ENCODE measurements around the gene THEMIS.

Gene THEMIS, protein sequence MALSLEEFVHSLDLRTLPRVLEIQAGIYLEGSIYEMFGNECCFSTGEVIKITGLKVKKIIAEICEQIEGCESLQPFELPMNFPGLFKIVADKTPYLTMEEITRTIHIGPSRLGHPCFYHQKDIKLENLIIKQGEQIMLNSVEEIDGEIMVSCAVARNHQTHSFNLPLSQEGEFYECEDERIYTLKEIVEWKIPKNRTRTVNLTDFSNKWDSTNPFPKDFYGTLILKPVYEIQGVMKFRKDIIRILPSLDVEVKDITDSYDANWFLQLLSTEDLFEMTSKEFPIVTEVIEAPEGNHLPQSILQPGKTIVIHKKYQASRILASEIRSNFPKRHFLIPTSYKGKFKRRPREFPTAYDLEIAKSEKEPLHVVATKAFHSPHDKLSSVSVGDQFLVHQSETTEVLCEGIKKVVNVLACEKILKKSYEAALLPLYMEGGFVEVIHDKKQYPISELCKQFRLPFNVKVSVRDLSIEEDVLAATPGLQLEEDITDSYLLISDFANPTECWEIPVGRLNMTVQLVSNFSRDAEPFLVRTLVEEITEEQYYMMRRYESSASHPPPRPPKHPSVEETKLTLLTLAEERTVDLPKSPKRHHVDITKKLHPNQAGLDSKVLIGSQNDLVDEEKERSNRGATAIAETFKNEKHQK

DNA sequence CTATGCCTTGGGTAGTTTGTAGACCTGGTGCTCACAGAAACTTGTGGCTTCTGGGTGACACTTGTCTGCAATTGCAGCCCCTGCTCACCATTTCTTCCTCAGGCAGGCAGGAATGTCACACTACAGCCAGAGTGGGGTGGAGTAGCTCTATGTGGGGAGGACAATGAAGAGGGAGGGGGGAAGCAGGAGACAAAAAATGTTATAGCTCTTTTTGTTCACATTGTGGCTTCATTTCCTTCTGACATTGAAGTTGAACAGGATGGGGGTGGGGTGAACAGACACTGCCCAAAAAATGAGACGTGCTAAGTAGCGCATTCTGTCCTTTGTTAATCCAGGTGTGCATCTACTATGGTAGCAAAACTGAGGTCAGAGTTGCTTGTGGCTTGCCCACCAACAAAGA, at the start of gene THEMIS:
THEMIS (minus strand) TSS at position 124 of the 400 bp plus-strand sequence. CDS start 126 bp downstream, outside the sequence.
- H3K4me3 ChIP-seq (ENCODE audit: control insufficient read depth, low read depth, low read length), result no peak within 1 kb of the TSS
- DNase-seq (ENCODE audit: low read depth), result no peak
- TF ChIP-seq, protein P1, sequence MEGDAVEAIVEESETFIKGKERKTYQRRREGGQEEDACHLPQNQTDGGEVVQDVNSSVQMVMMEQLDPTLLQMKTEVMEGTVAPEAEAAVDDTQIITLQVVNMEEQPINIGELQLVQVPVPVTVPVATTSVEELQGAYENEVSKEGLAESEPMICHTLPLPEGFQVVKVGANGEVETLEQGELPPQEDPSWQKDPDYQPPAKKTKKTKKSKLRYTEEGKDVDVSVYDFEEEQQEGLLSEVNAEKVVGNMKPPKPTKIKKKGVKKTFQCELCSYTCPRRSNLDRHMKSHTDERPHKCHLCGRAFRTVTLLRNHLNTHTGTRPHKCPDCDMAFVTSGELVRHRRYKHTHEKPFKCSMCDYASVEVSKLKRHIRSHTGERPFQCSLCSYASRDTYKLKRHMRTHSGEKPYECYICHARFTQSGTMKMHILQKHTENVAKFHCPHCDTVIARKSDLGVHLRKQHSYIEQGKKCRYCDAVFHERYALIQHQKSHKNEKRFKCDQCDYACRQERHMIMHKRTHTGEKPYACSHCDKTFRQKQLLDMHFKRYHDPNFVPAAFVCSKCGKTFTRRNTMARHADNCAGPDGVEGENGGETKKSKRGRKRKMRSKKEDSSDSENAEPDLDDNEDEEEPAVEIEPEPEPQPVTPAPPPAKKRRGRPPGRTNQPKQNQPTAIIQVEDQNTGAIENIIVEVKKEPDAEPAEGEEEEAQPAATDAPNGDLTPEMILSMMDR (conservative IDR thresholded peaks at IDR 0.05; ENCODE audit: control insufficient read depth, insufficient read depth, low read depth, low read length), result no peak

DNA sequence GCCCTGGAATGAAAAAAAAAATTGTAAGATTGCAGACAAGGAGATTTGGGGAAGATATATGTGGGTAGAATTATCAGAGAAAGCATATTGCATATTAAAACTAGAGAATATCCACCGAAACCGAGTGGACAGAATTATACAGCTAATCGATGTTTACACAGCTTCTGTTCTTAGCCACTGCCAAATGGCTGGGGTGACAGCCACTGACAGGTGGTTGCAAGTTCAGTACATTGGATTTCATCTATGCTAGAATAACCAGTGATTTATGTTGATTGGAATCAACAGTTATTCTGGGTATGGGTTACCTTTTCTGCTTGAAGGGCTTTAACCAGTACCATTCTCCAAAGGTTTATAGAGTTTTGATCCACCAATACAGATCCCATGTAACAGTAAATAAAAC, 48.4 kb upstream of the THEMIS start:
- H3K4me3 ChIP-seq (ENCODE audit: control insufficient read depth, low read depth, low read length), result no peak overlapping the region
- DNase-seq (ENCODE audit: low read depth), result no peak
- TF ChIP-seq, protein P1 (conservative IDR thresholded peaks at IDR 0.05; ENCODE audit: control insufficient read depth, insufficient read depth, low read depth, low read length), result no peak

DNA sequence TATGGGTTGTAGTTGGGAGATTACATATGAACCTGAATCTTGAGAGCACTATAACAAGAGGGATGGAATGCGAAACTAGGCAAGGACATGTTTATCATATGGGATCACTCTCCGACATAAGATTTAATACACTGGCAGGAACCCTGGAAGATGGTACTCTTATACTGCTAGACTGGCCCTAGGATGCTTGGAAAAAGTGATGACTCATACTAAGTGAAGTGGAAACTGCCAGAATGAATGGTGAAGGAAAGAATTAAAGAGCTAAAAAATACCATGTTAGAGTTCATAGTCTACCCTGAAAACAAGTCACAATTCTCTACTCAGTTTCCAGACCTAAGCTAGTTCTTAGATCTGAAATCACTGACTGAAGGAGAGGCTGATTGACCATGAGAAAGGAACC, 45.5 kb upstream of the THEMIS start:
- TF ChIP-seq, protein P1 (conservative IDR thresholded peaks at IDR 0.05; ENCODE audit: control insufficient read depth, insufficient read depth, low read depth, low read length), result no peak
- no peak for DNase-seq (ENCODE audit: low read depth)
- no peak overlapping the region for H3K4me3 ChIP-seq (ENCODE audit: control insufficient read depth, low read depth, low read length)

DNA sequence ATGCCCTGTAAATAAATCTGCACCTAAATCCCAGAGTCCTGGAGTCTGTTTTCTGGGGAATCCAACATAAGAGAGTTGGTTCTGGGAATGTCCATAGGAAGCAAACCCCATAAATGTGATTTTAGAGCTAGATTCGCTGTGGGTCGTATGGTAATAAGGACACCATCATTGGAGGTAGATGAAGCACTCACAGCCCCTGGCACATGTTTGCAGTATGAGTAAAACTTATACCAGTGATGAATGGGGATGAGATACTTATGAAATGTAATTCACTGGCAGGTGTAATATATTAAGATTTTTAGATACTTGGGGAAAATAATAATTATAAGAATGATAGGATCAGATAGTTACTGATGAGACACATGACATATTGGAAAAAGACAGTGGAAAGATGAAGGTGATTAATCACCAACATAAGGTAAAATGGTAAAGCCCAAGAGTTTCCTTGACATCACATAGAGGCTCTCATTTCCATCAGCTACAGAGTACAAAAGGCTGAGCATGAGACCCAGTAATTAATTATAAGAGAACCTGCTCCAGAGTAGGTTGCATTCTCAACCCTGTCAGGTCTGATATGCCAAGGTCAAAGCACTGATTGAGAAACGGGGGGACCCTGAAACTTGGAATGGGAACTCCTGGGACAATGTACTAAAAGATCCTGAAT, 44.7 kb upstream of the THEMIS start:
- TF ChIP-seq, protein P1 (conservative IDR thresholded peaks at IDR 0.05; ENCODE audit: control insufficient read depth, insufficient read depth, low read depth, low read length), result no peak
- H3K4me3 ChIP-seq (ENCODE audit: control insufficient read depth, low read depth, low read length), result no peak overlapping the region
- DNase-seq (ENCODE audit: low read depth), result no peak

DNA sequence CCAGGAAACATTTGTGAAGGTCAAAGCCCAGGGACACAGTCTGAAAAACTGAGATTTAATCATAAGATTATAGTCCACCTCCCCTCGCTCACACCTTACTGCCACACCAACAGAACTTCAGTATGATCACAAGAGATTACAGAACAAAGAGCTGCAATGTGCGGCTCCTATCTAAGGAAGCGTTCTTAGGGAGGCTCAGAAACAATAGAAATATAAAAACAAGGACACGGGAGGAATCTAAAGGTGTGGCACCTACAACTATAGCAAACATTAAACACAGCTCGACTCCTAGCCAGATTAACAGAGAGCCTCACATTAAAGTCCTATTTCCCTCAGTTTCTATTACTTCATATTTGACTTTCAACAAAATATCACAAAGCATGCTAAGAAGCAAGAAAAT, 40.4 kb upstream of the THEMIS start:
- no peak for DNase-seq (ENCODE audit: low read depth)
- H3K4me3 ChIP-seq (ENCODE audit: control insufficient read depth, low read depth, low read length), result no peak overlapping the region
- TF ChIP-seq, protein P1 (conservative IDR thresholded peaks at IDR 0.05; ENCODE audit: control insufficient read depth, insufficient read depth, low read depth, low read length), result no peak

DNA sequence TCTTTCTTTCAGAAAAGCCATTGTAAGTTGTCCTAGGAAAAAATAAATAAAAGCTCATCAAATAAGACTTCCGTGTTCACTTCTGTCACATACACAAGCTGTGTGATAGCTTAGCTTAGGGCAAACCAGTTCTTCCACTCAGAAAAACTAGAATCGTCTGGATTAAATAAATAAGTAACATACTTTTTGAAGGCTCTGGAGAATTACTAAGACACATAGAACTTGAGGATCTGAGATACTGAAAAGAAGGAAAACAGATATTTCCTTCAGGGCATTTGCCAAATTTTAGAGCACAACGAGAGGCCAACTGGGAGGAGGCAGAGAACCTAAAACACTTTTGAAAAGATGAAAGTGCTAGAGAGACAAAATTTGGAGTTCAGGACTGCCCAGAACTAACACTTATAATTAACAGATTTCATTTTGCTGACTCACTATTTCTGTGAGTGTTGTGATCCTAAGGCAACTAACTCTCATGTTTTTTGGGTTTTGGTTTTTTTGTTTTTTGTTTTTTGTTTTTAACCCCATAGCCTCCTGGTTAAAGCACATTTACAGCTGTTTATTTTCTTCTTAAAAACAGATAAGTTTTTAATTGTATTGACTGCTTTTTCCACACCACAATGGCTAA, 38.7 kb upstream of the THEMIS start:
- DNase-seq (ENCODE audit: low read depth), result peak; percentile 24
- TF ChIP-seq, protein P1 (conservative IDR thresholded peaks at IDR 0.05; ENCODE audit: control insufficient read depth, insufficient read depth, low read depth, low read length), result no peak
- no peak overlapping the region for H3K4me3 ChIP-seq (ENCODE audit: control insufficient read depth, low read depth, low read length)
